ENCODE data around the gene MED22. TPM values are rescaled to one million over a fixed set of nuclear protein-coding genes. Genes with fewer than 3 reads are reported as not detected.
A peak's percentile ranks its signal among the peaks of the same experiment; 100 is the strongest.
"Not testable (repeated sequence)": the region's sequence is repeated elsewhere in the genome, so short reads cannot be mapped to it uniquely, and the experiment has no call there.

Gene MED22
- total RNA-seq, 1 experiment from 2014 or later, result 38.9 TPM

- not testable (repeated sequence) for DNase-seq (ENCODE audit: low read depth)
Observed at GRCh38 chr9:133377280-133377679, 29.3 kb upstream of the MED22 start.

GRCh38 chr9:133375724-133376654 lies 28.1 kb upstream of the MED22 start, which contains the start of the genes STKLD1 and SURF4:
TSS of gene STKLD1 (plus strand) at chr9:133376366. CDS start at chr9:133376474, 108 bp downstream.
TSS of gene SURF4 (minus strand) at chr9:133376060. CDS start at chr9:133375969, 91 bp downstream.
- peak; percentile 94 for DNase-seq (ENCODE audit: low read depth)

DNA sequence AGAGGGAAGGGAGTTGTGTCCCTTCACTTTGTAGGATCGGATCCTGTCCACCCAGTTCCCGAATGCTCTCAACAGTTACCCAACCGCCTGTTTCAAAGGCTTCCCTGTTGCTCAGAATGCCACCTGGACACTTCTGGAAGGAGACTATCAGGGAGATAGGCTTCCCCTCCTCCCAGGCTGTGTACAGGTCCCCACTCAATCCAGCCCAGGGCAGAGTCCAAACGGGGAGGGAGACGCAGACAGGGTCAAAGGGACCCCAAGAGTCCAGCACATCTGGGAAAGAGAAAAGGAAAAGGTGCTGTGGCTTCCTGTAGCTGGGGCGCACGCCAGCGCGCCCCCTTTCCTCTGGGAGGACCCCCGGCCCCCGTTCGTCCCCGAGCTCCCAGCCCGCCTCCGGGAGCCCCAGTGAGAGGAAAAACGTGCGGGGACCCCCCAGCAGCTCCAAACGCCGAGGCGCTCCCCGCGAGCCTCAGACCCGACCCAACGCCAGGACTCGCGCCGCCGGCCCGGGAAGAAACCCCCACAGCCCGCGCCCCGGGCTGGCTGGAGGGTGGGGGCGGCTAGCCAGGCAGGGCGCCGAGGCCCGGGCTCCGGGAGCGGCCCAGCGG lies 27.3 kb upstream of the MED22 start:
- DNase-seq (ENCODE audit: low read depth), result peak; percentile 67

GRCh38 chr9:133374612-133375115 lies 26.7 kb upstream of the MED22 start:
- peak; percentile 66 for DNase-seq (ENCODE audit: low read depth)

GRCh38 chr9:133372144-133372543 lies 24.2 kb upstream of the MED22 start:
- no peak for DNase-seq (ENCODE audit: low read depth)

DNA sequence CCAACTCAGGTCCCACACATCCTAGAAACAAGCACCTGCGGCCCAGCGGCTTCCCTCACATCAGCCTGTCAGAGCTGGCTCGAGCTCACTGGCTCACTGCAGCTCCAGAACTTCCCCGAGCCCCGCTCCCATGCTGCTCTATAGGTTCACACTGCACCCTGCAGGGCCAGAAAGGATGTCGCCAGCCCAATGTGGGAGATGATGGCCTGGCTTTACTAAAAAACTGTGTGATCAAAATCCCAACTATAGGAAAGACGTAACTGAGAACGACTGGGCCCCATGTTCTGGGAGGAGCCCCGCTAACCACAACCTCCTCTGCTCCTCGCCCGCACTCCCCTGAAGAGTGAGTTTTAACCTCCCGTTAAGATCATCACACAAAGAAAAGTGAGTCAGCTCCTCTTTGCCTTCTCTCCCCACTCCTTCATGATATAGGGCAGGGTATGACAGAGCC lies 23.4 kb upstream of the MED22 start:
- no peak for DNase-seq (ENCODE audit: low read depth)

DNA sequence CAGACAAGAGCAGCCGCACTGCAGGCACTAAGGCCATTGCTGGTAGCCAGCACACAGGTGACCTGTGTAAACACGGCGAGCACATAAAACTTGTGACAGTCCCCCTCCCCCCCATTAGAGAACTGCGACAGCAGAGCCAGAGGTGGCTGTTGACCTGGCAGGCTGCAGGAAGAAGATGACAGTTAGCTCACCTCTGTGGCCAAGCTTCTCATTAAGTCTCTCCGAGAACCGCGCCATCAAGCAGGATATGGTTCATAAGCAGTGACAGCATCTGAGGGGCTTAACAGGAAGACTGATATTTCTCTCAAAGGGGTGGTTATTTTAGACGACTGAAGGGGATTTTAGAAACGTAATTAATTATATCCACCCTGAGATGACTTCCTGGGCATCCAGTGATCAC lies 22.8 kb upstream of the MED22 start:
- no peak for DNase-seq (ENCODE audit: low read depth)

DNA sequence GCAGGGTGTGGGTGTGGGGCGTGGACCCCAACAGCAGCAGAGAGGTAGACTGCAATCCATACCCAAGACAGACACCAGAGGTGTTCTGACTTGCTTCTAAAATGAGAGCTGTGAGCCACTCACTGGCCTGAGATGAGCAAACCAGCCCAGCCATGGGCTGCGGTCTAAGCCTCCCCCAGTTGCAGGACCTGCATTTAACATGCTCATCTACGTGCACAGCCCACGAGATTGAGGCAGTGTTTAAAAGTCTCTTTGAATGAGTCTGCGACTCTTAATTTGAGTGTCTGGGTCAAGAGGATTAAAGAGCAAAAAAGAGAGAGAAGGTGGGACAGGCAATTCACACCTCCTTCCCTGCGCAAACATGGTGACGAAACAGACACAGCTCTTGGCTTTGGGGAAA lies 22.0 kb upstream of the MED22 start:
- no peak for DNase-seq (ENCODE audit: low read depth)

GRCh38 chr9:133369422-133369821 lies 21.5 kb upstream of the MED22 start:
- DNase-seq (ENCODE audit: low read depth), result no peak

DNA sequence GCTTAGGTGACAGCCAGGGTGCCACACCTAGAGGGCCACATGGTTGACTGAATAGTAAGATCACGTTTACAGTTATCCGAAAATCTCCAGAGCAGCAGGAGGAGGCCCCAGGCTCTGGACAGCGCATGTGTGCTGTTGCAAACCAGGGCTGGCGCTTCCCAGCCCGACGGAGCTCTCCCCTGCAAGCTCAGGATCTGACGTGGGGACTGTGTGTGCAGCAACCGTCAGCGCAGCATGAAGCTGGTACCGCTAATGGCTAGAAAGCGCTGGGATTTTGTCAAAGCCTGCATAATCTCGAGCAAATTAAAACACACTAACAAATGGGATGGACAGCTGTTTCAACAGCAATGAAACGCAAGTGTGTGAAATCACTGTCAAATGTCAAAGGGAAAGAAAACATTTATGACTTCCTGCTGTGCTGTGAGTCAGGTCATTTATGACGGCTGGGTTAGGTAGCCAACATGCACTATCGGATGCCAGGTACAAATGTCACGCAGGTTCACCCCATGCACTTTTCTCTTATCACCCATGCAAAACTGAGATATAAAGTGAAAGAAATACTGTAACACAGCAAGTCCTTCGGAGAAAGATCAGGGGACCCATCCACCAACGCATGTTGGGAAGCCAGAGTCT lies 20.4 kb upstream of the MED22 start:
- DNase-seq (ENCODE audit: low read depth), result no peak

DNA sequence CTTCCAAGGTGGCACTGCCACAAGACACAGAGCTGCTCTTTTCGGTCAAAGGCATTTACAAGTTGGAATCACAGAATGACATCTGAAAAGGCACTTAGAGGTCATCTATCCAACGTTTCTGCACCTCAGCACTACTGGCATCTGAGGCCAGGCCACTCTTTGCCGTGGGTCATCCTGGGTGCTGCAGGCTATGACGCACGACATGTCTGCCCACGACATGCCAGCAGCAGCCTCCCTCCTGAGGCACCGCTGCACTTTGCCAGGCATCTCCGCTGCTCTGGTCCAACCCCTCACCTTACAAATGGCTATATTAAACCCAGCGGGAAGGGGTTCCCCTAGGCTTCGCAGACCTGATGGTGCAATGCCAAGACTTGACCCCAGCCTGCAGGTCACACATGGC lies 19.8 kb upstream of the MED22 start:
- no peak for DNase-seq (ENCODE audit: low read depth)

DNA sequence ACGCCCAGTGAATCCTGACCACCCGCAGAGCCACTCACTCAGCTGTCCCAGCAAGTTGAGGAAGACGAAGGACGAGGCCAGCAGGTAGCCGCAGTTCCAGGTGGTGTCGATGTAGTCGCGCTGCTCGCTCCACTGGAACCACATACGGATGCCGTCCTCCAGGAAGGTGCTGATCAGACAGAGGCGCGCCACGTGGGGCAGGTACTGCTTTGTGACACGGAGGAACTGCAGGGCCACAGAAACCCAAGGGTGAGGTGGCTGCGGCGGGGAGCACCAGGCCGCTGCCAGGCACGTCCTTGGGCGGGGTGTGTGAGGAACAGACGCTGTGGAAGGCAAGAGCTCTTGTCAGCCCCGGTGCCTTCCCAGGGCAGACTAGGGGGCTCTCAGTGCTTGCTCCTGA lies 19.3 kb upstream of the MED22 start:
- DNase-seq (ENCODE audit: low read depth), result no peak

DNA sequence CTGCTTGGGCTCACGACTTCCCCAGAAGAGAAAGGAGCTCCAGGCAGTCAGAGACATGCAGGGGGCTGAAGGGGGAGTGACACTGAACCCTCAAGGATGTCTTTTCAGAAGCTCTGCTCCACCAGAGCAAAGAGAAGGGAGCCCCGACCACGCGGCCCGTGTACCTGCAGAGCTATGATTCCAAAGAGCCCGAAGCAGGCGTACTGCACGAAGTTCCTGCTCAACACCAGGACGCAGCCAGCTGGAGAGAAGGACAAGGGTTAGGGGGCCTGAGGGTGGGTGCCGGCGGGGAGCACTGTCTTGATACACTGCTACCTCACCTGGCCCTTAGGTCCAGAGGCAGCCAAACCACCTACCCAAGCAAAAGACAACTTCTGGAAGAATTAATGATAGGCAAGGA lies 18.5 kb upstream of the MED22 start:
- no peak for DNase-seq (ENCODE audit: low read depth)

DNA sequence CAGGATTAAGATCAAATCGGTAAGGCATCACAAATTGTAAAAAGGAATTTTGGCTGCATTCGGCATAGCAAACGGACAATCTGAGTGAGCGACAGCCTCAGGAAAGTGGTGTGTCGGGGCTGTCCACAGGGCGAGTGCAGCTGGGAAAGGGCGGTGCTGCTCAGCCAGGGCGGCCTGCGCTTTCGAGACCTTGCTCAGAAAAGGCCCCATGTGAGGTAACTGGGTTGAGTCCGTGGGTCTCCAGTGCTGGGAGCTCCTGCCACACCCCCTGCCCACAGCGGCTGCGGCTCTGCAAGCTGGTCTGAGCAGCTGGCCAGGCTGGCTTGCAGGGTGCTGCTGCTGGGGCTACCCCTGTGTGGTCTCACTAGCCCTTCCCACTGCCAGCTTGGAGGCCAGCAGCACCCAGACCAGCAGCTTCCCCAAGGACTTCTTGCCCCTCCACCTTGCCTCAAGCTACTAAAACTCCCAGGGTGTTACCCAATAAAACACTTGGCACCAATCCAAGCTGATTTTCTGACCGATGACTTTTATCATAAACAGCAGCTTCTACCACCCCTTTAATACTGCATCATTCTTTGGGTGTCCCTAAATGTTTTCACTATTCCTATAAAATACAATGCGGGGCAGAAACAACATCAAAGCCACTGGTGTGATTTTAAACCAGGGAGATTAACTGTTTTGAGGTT lies 14.6 kb upstream of the MED22 start:
- DNase-seq (ENCODE audit: low read depth), result no peak

DNA sequence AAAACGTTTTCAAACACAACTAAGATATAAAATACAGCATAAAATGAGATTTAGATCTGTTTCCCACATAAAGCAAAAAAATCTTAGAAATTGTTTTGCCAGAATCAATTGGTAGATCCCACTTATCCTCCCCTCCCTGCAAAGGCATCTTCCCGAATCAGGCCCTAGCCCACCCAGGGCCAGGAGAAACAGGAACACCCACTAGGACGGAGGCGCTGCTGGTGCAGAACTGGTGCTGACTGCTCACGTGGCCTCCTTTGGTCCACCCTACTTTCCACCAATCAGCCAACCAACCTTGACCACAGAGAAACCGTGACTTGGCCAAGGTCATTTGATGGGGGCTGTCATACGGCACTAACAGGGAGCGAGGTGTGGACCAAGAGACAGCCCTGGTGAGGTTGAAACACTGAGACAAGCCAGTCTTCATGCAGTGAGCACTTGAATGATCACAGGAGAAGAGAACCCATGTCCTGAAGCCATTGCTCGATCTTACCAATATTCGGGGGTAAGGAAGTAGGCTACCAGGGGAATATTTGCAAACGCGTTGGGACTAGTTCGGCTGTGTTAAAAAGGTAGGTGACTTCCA lies 13.7 kb upstream of the MED22 start:
- no peak for DNase-seq (ENCODE audit: low read depth)

GRCh38 chr9:133360400-133361393 lies 12.8 kb upstream of the MED22 start:
- DNase-seq (ENCODE audit: low read depth), result no peak

- no peak for DNase-seq (ENCODE audit: low read depth)
Observed at GRCh38 chr9:133359399-133360175, 11.7 kb upstream of the MED22 start.

DNA sequence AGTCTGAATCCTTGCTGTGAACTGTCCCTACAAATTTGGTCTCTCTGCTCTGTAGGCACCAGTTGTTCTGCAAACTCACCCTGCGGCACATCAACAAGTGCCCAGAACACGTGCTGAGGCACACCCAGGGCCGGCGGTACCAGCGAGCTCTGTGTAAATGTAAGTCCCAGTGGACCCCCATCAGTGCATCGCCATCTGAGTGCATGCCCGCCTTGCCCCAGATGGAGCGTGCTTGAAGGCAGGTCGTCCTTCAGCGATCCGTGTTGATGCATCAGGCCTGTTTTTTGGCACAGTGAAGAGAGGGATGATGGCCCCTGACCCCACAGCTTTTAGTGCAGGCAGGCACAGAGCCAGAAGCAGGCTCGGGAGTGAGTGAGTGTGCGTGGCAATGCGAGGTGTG lies 9.7 kb upstream of the MED22 start:
- no peak for DNase-seq (ENCODE audit: low read depth)

GRCh38 chr9:133356391-133357091 lies 8.6 kb upstream of the MED22 start, which contains the start of the genes SURF1 and SURF2:
TSS of gene SURF1 (minus strand) at chr9:133356487. CDS start at chr9:133356453, 34 bp downstream.
TSS of gene SURF2 (plus strand) at chr9:133356550. CDS start at chr9:133356593, 43 bp downstream.
- peak; percentile 84 for DNase-seq (ENCODE audit: low read depth)

Measured in M059J (cell line).